ENCODE results near the gene GRIK4.

Gene GRIK4

GRCh38 chr11:120648771-120649170 lies 137.2 kb downstream of the GRIK4 start:
- no peak for TF ChIP-seq CTCF (IDR thresholded peaks at IDR 0.05; ENCODE audit: low read depth, low read length)
- DNase-seq (ENCODE audit: low read depth, low spot score), result no peak
- in situ Hi-C loops (cut with HindIII; ENCODE audit: low sequenced_read_pairs), result no loop called here
- H3K4me3 ChIP-seq (ENCODE audit: low read depth, low read length), result no peak overlapping the region

DNA sequence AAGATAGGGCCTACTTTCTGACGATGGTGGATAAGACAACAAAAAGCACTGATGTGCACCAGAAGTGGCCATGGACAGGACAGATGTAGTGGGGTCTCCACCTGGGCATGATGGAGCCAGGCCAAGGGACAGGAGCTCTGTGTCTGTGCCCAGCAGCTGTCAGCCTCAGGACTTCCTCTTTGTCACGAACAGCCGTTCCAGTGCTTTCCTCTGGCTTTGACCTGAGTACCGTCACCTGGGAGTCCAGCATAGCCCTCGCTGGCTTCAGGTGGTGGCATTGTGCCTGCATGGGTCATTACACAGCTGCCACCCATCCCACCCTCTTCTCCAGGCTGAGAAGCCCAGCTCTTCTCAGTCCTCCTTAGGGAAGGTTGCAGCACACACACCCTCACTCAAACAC lies 137.8 kb downstream of the GRIK4 start:
- no peak for DNase-seq (ENCODE audit: low read depth, low spot score)
- in situ Hi-C loops (cut with HindIII; ENCODE audit: low sequenced_read_pairs), result no loop called here
- no peak for TF ChIP-seq CTCF (IDR thresholded peaks at IDR 0.05; ENCODE audit: low read depth, low read length)
- no peak overlapping the region for H3K4me3 ChIP-seq (ENCODE audit: low read depth, low read length)

- no peak overlapping the region for H3K4me3 ChIP-seq (ENCODE audit: low read depth, low read length)
- in situ Hi-C loops (cut with HindIII; ENCODE audit: low sequenced_read_pairs), result no loop called here
Observed at GRCh38 chr11:120651396-120651795, 139.8 kb downstream of the GRIK4 start.

DNA sequence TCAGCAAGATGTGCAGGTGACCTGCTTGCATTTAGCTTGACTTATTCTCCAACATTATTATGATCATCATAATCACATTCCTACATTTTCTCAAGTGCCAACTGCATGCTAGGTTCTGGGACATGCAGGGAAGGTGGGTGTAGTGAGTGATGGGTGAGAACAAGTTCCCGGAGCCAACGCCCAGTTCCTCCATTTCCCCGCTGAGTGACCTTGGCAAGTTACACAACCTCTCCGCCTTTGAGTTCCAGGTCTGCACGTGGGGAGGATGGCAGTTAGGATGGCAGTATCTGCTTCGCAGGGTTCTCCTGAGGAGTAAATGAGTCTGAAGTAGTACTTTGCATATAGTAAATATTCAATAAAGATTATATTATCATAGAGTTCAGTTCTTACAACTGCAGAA lies 140.3 kb downstream of the GRIK4 start:
- TF ChIP-seq CTCF (IDR thresholded peaks at IDR 0.05; ENCODE audit: low read depth, low read length), result no peak
- no peak overlapping the region for H3K4me3 ChIP-seq (ENCODE audit: low read depth, low read length)
- DNase-seq (ENCODE audit: low read depth, low spot score), result no peak
- in situ Hi-C loops (cut with HindIII; ENCODE audit: low sequenced_read_pairs), result no loop called here

More at GRCh38 chr11:120651396-120651795, 139.8 kb downstream of the GRIK4 start:
- no peak for DNase-seq (ENCODE audit: low read depth, low spot score)
- TF ChIP-seq CTCF (IDR thresholded peaks at IDR 0.05; ENCODE audit: low read depth, low read length), result no peak

DNA sequence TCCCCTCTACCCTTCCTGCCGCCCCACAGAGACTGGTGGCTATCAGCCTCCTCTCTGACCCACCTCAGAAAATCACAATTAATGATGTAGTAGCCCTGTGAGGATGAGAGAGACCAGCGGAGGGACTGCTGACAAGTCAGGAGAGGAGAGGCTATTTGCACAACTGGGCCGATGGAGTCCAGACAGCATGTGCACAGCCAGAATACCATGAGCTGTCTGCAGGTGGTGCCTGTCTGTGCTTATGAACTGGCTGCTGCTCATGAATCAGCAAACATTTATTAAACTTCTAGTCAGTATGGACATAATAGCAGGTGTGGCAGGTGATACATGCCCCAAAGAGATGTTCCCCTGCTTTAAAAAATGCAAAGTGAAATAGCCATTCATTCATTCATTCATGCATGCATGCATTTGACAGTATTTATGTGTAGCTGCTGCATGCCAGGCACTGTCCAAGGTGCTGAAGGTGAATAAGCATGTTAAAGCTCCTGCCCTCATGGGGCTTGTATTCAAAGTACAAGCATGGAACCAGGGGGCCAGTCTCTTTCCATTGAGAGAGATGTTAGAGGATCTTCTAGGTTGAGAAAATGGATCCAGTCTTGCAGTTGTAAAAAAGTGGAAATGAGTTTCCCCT lies 141.3 kb downstream of the GRIK4 start:
- TF ChIP-seq CTCF (IDR thresholded peaks at IDR 0.05; ENCODE audit: low read depth, low read length), result no peak
- DNase-seq (ENCODE audit: low read depth, low spot score), result no peak
- H3K4me3 ChIP-seq (ENCODE audit: low read depth, low read length), result no peak overlapping the region
- in situ Hi-C loops (cut with HindIII; ENCODE audit: low sequenced_read_pairs), result no loop called here

DNA sequence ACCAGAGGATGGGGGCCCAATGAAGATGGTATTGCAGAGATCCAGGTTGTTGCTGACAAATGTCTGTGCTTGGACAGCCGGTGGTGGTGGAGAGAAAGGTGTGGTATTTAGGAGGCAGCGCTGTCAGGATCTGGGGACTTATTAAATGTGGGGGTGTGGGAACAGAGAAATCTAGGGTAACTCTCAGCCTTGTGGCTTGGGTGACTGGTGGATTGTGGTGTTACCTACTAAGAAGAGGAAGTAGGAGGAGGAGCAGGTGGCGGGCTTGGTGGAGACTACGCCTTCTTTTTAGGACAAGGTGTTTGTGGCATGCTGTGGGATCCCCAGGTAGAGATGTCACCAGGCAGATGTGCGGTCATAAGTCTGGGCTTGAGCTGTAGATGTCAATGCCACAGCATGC lies 144.0 kb downstream of the GRIK4 start:
- in situ Hi-C loops (cut with HindIII; ENCODE audit: low sequenced_read_pairs), result no loop called here
- no peak for DNase-seq (ENCODE audit: low read depth, low spot score)
- H3K4me3 ChIP-seq (ENCODE audit: low read depth, low read length), result no peak overlapping the region
- TF ChIP-seq CTCF (IDR thresholded peaks at IDR 0.05; ENCODE audit: low read depth, low read length), result no peak

Measured in astrocyte of the spinal cord (primary cell).